IMR-90 (cell line): ENCODE data around the gene HELZ. TPM values are rescaled to one million over a fixed set of nuclear protein-coding genes. Genes with fewer than 3 reads are reported as not detected.

Experiments used
- ATAC-seq: fragments of 200-7000 bp; cut with Tn5 transposase; 2 replicates; pipeline ENCODE4 v1.9.1; 2020; ENCODE audit warnings: low read depth, mild to moderate bottlenecking, moderate library complexity
- BruUV-seq: library from RNA; stranded (reverse); fragments of 400-500 nt; replicated peaks from 2 replicates; lab custom pipeline; 2021; lab: Mats Ljungman, UMichigan
- CTCF ChIA-PET: fragments of 300-600 bp; formaldehyde crosslinking; extraction: SDS; loops from one replicate; lab custom pipeline; 2021; ENCODE audit warnings: antibody characterized with exemption; lab: Yijun Ruan, JAX
- POLR2A ChIA-PET: fragments of 300-600 bp; sonication (Branson Sonifier 250); formaldehyde crosslinking; loops from one replicate; lab custom pipeline; 2022; ENCODE audit warnings: antibody characterized with exemption; ENCODE audit not compliant: unreplicated experiment; lab: Charles Lee
- DNase-seq: peaks from one replicate; pipeline ENCODE4 v3.0.0; 2013
- H2AFZ ChIP-seq: replicated peaks from 2 replicates; pipeline ENCODE3; 2013; ENCODE audit warnings: low read length, mild to moderate bottlenecking; ENCODE audit not compliant: poor library complexity
- H2AK5ac ChIP-seq: 2 replicates; pipeline ENCODE4 v1.6.1; 2013; ENCODE audit warnings: low read depth, low read length, inconsistent platforms
- H2AK9ac ChIP-seq: replicated peaks from 2 replicates; pipeline ENCODE3; 2013; ENCODE audit warnings: mild to moderate bottlenecking, low read depth, low read length, moderate library complexity; ENCODE audit not compliant: poor library complexity
- H2BK120ac ChIP-seq: 2 replicates; pipeline ENCODE4 v1.6.1; 2013; ENCODE audit warnings: low read depth, low read length, inconsistent platforms
- H2BK15ac ChIP-seq: 3 replicates; pipeline ENCODE4 v1.6.1; 2013; ENCODE audit warnings: low read depth, low read length, inconsistent platforms
- H2BK20ac ChIP-seq: 2 replicates; pipeline ENCODE4 v1.6.1; 2013; ENCODE audit warnings: low read depth, mild to moderate bottlenecking, inconsistent platforms, low read length, moderate library complexity
- H2BK5ac ChIP-seq: 2 replicates; pipeline ENCODE4 v1.6.1; 2013; ENCODE audit warnings: mild to moderate bottlenecking, low read depth, low read length, inconsistent platforms; ENCODE audit not compliant: poor library complexity, severe bottlenecking
- H3K14ac ChIP-seq: replicated peaks from 2 replicates; pipeline ENCODE4 v1.6.1; 2013; ENCODE audit warnings: low read depth, low read length, inconsistent platforms
- H3K18ac ChIP-seq: 2 replicates; pipeline ENCODE4 v1.6.1; 2013; ENCODE audit warnings: low read depth, low read length, control low read depth
- H3K23ac ChIP-seq: 2 replicates; pipeline ENCODE4 v1.6.1; 2013; ENCODE audit warnings: low read depth, low read length, inconsistent platforms
- H3K27ac ChIP-seq: 2 replicates; pipeline ENCODE4 v1.5.1; 2013; ENCODE audit warnings: mild to moderate bottlenecking, control low read depth, low read length; ENCODE audit not compliant: insufficient read depth
- H3K27me3 ChIP-seq: 2 replicates; pipeline ENCODE4 v1.6.1; 2013; ENCODE audit warnings: low read length; ENCODE audit not compliant: control insufficient read depth, insufficient read depth
- H3K36me3 ChIP-seq: 2 replicates; pipeline ENCODE4 v1.6.1; 2013; ENCODE audit warnings: low read length, mixed read lengths; ENCODE audit not compliant: control insufficient read depth, insufficient read depth
- H3K4ac ChIP-seq: 2 replicates; pipeline ENCODE4 v1.6.1; 2013; ENCODE audit warnings: low read depth, low read length, inconsistent platforms
- H3K4me1 ChIP-seq: 2 replicates; pipeline ENCODE4 v1.6.1; 2013; ENCODE audit warnings: low read length, mixed read lengths; ENCODE audit not compliant: control insufficient read depth, insufficient read depth
- H3K4me2 ChIP-seq: 2 replicates; pipeline ENCODE4 v1.6.1; 2013; ENCODE audit warnings: low read depth, mild to moderate bottlenecking, control low read depth, low read length, moderate library complexity
- H3K4me3 ChIP-seq: 2 replicates; pipeline ENCODE4 v1.5.1; 2013; ENCODE audit warnings: low read depth, mild to moderate bottlenecking, control low read depth, low read length, moderate library complexity; ENCODE audit not compliant: insufficient read depth
- H3K56ac ChIP-seq: 2 replicates; pipeline ENCODE4 v1.6.1; 2013; ENCODE audit warnings: low read length, inconsistent platforms; ENCODE audit not compliant: insufficient read depth; ENCODE audit errors: extremely low read depth
- H3K79me1 ChIP-seq, 2 experiments: 2 replicates each; pipeline ENCODE4 v1.6.1; 2013; ENCODE audit warnings: low read length in 2 of 2, inconsistent platforms in 1 of 2, low read depth in 1 of 2
- H3K9ac ChIP-seq: 2 replicates; pipeline ENCODE4 v1.6.1; 2013; ENCODE audit warnings: low read depth, low read length, control low read depth
- H3K9me1 ChIP-seq: 2 replicates; pipeline ENCODE4 v1.6.1; 2013; ENCODE audit warnings: low read length, inconsistent platforms; ENCODE audit not compliant: insufficient read depth
- H3K9me3 ChIP-seq: 2 replicates; pipeline ENCODE4 v1.6.1; 2013; ENCODE audit warnings: low read length; ENCODE audit not compliant: control insufficient read depth, insufficient read depth
- H4K20me1 ChIP-seq: 2 replicates; pipeline ENCODE4 v1.6.1; 2013; ENCODE audit warnings: low read length, inconsistent platforms; ENCODE audit not compliant: insufficient read depth
- H4K5ac ChIP-seq: 2 replicates; pipeline ENCODE4 v1.6.1; 2013; ENCODE audit warnings: mild to moderate bottlenecking, low read depth, low read length, control low read depth
- H4K8ac ChIP-seq, 2 experiments: 2 replicates each; pipeline ENCODE4 v1.6.1; 2013; ENCODE audit warnings: low read depth in 2 of 2, low read length in 2 of 2, control low read depth in 1 of 2, inconsistent platforms in 1 of 2
- H4K91ac ChIP-seq: 2 replicates; pipeline ENCODE4 v1.6.1; 2013; ENCODE audit warnings: low read depth, low read length, inconsistent platforms; ENCODE audit not compliant: insufficient read depth
- BHLHE40 ChIP-seq: fragments of 150-350 bp; IDR thresholded peaks from 2 replicates; pipeline ENCODE4 v1.6.1; 2016; ENCODE audit warnings: mild to moderate bottlenecking, low read depth, low read length
- CTCF ChIP-seq: conservative IDR thresholded peaks from 2 replicates; pipeline ENCODE4 v1.5.1; 2012; ENCODE audit warnings: mild to moderate bottlenecking, low read depth, low read length, improper control_type of control experiment
- ELK1 ChIP-seq: fragments of 150-350 bp; IDR thresholded peaks from 2 replicates; pipeline ENCODE4 v1.6.1; 2016; ENCODE audit warnings: low read depth, mild to moderate bottlenecking, low read length, moderate library complexity, borderline replicate concordance
- FOS ChIP-seq: fragments of 150-350 bp; IDR thresholded peaks from 2 replicates; pipeline ENCODE4 v1.6.1; 2016; ENCODE audit warnings: low read depth, low read length
- MAZ ChIP-seq: IDR thresholded peaks from 2 replicates; pipeline ENCODE4 v1.6.1; 2012; ENCODE audit warnings: low read depth, mild to moderate bottlenecking, low read length, improper control_type of control experiment, moderate library complexity, borderline replicate concordance
- MXI1 ChIP-seq: IDR thresholded peaks from 2 replicates; pipeline ENCODE4 v1.6.1; 2012; ENCODE audit warnings: low read depth, mild to moderate bottlenecking, low read length, moderate library complexity, borderline replicate concordance
- POLR2A ChIP-seq: IDR thresholded peaks from 2 replicates; pipeline ENCODE4 v1.6.1; 2012; ENCODE audit warnings: mild to moderate bottlenecking, low read depth, low read length
- RCOR1 ChIP-seq: IDR thresholded peaks from 2 replicates; pipeline ENCODE4 v1.6.1; 2012; ENCODE audit warnings: mild to moderate bottlenecking, low read length, improper control_type of control experiment; ENCODE audit not compliant: insufficient replicate concordance
- SMC3 ChIP-seq: fragments of 150-350 bp; IDR thresholded peaks from 2 replicates; pipeline ENCODE4 v1.6.1; 2016; ENCODE audit warnings: low read depth, mild to moderate bottlenecking, antibody characterized with exemption, low read length, moderate library complexity
- WGBS, 2 experiments: methylation state at CpG; one replicate each; pipeline versions ENCODE4 v1.1.5 to v1.1.7; 2013; ENCODE audit warnings: missing lambda C conversion rate in 2 of 2; ENCODE audit not compliant: insufficient read length in 1 of 2; ENCODE audit errors: extremely low coverage in 2 of 2; 5-methylcytosine and 5-hydroxymethylcytosine counted together
- dilution Hi-C: fragments of 300-500 bp; cut with HindIII; formaldehyde crosslinking; loops from one replicate; pipeline ENCODE4 v1.14.3; 2018; ENCODE audit warnings: low sequenced_read_pairs; ENCODE audit not compliant: unreplicated experiment
- in situ Hi-C: fragments of 300-500 bp; cut with MboI; formaldehyde crosslinking; loops from 3 replicates; pipeline ENCODE4 v1.14.3; 2019; ENCODE audit warnings: low sequenced_read_pairs, inconsistent platforms, mixed read lengths
- intact Hi-C: fragments of 100-400 bp; cut with micrococcal nuclease; formaldehyde crosslinking; loops from 2 replicates; pipeline ENCODE4 v1.10.0; 2022
- polyA plus RNA-seq, 3 experiments: library from polyadenylated mRNA; depleted of rRNA; stranded (reverse); fragments of >200 nt; gene quantifications; 2 replicates each; pipeline ENCODE4 v1.2.3, GENCODE V29; 2012; ENCODE audit warnings: low replicate concordance in 1 of 3
- total RNA-seq: library from RNA; depleted of rRNA; stranded (reverse); fragments of >200 nt; gene quantifications from 2 replicates; pipeline ENCODE4 v1.2.3, GENCODE V29; 2012

Gene HELZ
- total and polyA plus RNA-seq, 2 of the 4 experiments (the other 2 are of a cell fraction) = 8.0 to 60.6 TPM

- Histone ChIP-seq H2BK5ac (no peak overlapping the region), H3K9ac (no peak overlapping the region), H2BK15ac (no peak overlapping the region), H4K8ac (no peak overlapping the region), H3K18ac (no peak overlapping the region), H3K79me1 (peaks cover 3 to 15% of the 10 kb centered on the region in 2 experiments; a peak in 3 of 4 replicates), H3K27ac (no peak overlapping the region), H3K4me3 (no peak overlapping the region), H4K5ac (no peak overlapping the region), H3K9me1 (0 out of 2 replicates have a peak, but pooled peaks cover 6% of the 10 kb centered on the region), H3K56ac (0 out of 2 replicates have a peak overlapping the region, but pooled peaks have one; percentile 3), H2AK5ac (0 out of 2 replicates have a peak overlapping the region, but pooled peaks have one; percentile 4), H3K9me3 (no peaks in the 10 kb centered on the region), H2AFZ (peak overlapping the region; percentile 97), H4K91ac (no peak overlapping the region), H3K4me2 (peak overlapping the region; percentile 87), H3K14ac (no peak overlapping the region), H2BK20ac (peak overlapping the region; percentile 33; the same call in 1 of the 2 replicates), H4K20me1 (peaks cover 9% of the 10 kb centered on the region; the same call in 1 of the 2 replicates), H3K23ac (peak overlapping the region; percentile 59; the same call in 1 of the 2 replicates), H3K27me3 (no peaks in the 10 kb centered on the region), H3K4me1 (no peaks in the 10 kb centered on the region; the same call in 1 of the 2 replicates), H2AK9ac (peak overlapping the region; percentile 66), H3K36me3 (no peaks in the 10 kb centered on the region), H2BK120ac (no peak overlapping the region), H3K4ac (no peak overlapping the region)
- in situ Hi-C loops = no loop called here
- DNase-seq = peak; percentile 60
- dilution Hi-C loops = no loop called here
- ChIA-PET CTCF (no interaction called here), POLR2A (no interaction called here)
- TF ChIP-seq MXI1 = no peak
- peak; percentile 58; the same call in 1 of the 2 replicates for TF ChIP-seq BHLHE40
- TF ChIP-seq POLR2A = no peak
- TF ChIP-seq ELK1 = no peak
- TF ChIP-seq FOS = peak; percentile 32; the same call in 1 of the 2 replicates
- TF ChIP-seq RCOR1 = no peak
- TF ChIP-seq SMC3 = no peak
- TF ChIP-seq CTCF = no peak
- no peak for TF ChIP-seq MAZ
- WGBS, 2 experiments = 40% methylated on average over 2 of the region's 17 CpGs; no CpG with 5 or more reads in 1 of the 2 experiments
- intact Hi-C loops = no loop called here
- BruUV-seq = no TSS peak
- no peak for ATAC-seq
Measured at GRCh38 chr17:67246653-67247415, 1.8 kb upstream of the HELZ start.
